Subcutaneous adipose tissue (tissue), 4 donors: ENCODE data around the gene MAP3K10. TPM values are rescaled to one million over a fixed set of nuclear protein-coding genes. Genes with fewer than 3 reads are reported as not detected.

Source experiments
- CTCF ChIP-seq: fragments of 450-650 bp; IDR thresholded peaks from one replicate; pipeline ENCODE4 v1.5.1; 2016; ENCODE audit warnings: low read depth, mild to moderate bottlenecking, control low read depth, antibody characterized with exemption, moderate library complexity
- total RNA-seq, 4 donors: library from RNA; depleted of rRNA; stranded (reverse); fragments of >200 nt; gene quantifications; one replicate each; pipeline ENCODE4 v1.1.0, GENCODE V29; 2016

Gene MAP3K10
- total RNA-seq, 4 donors from 2014 or later, result 1.5 to 13.9 (median 4.1) TPM

GRCh38 chr19:40163541-40164129 is 27.6 kb upstream of the MAP3K10 start:
- TF ChIP-seq CTCF, result no peak

- no peak for TF ChIP-seq CTCF
Measured at GRCh38 chr19:40165362-40165937, 25.8 kb upstream of the MAP3K10 start.

- no peak for TF ChIP-seq CTCF
Measured at GRCh38 chr19:40174092-40174491, 17.1 kb upstream of the MAP3K10 start.

GRCh38 chr19:40175820-40176219 is 15.4 kb upstream of the MAP3K10 start:
- TF ChIP-seq CTCF, result no peak

- TF ChIP-seq CTCF, result no peak
Measured at GRCh38 chr19:40177286-40178070, 13.7 kb upstream of the MAP3K10 start.

GRCh38 chr19:40178756-40179155 is 12.5 kb upstream of the MAP3K10 start:
- TF ChIP-seq CTCF, result no peak

- TF ChIP-seq CTCF, result no peak
Measured at GRCh38 chr19:40184273-40184672, 7.0 kb upstream of the MAP3K10 start.
